Mesangial cell (primary cell): ENCODE data around the gene FANCI. TPM values are rescaled to one million over a fixed set of nuclear protein-coding genes. Genes with fewer than 3 reads are reported as not detected.

Experiments
- total RNA-seq: library from RNA; depleted of rRNA; stranded (reverse); fragments of >200 nt; gene quantifications from 2 replicates; pipeline ENCODE4 v1.2.3, GENCODE V29; 2015

FANCI gene
- 4.9 and 33.1 TPM in 2 replicates for total RNA-seq

GRCh38 chr15:89243691-89244573, at the start of gene FANCI:
Gene FANCI (plus strand): TSS chr15:89243979. CDS start chr15:89247648, 3,669 bp downstream.

GRCh38 chr15:89221543-89221942, 22.2 kb upstream of the FANCI start, which contains the start of gene RLBP1:
Gene RLBP1 (minus strand): TSS chr15:89221579. CDS start chr15:89218975, 2,604 bp downstream.

DNA sequence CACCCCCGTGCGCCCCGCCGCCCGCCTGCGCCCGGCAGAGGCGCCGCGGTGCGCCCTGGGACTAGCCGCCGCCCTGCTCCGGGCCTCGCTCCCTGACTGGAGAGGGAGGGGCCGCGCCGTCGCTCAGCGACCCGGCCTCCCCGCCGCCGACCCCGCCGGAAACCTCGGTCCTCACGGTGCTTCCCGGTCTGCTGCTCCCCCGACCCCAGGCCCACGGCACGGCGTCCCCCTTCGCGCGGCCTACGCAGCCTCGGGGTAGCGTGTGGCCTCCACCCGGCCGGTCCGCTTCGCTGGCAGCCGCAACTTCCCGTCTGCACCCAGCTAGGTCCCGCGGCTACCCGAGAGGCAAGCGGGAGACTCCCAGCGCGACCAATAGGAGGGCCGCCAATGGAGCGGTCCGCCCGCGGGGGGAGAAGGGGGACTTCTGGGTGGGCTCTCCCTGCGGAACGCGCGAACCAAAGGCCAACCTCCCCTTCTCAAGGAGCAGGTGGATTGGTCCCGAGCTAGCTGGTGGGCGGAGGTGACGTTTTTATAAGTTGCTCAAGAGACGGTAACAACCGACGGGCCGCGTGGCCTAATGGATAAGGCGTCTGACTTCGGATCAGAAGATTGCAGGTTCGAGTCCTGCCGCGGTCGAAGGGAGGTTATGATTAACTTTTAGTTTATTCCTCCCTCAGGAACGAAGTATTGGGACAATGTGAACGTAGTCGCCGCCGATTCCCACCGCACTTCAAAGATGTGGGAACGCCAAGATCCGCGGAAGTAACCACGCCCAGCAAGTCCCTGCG, 90.9 kb downstream of the FANCI start, which contains the start of gene POLG:
POLG (minus strand) TSS at position 315 of the 788 bp plus-strand sequence. CDS start 1,070 bp downstream, outside the sequence.

Other genes starting within 250 kb of the FANCI start
- 53.4 and 53.6 TPM in 2 replicates for gene ABHD2, start 155.5 kb upstream of the FANCI start, total RNA-seq
- gene RLBP1, start 22.4 kb upstream of the FANCI start, total RNA-seq = not detected in 2 replicates
- 73.0 and 77.6 TPM in 2 replicates for gene POLG, start 90.8 kb downstream of the FANCI start, total RNA-seq